SK-N-SH (cell line): ENCODE results near the gene TADA2B. TPM values are rescaled to one million over a fixed set of nuclear protein-coding genes. Genes with fewer than 3 reads are reported as not detected.

ENCODE experiments used
- CTCF ChIA-PET: fragments of 300-600, 350-600 bp; formaldehyde crosslinking; extraction: SDS; loops from one replicate; lab custom pipeline; 2021; lab: Yijun Ruan, JAX
- POLR2A ChIA-PET: fragments of 350-600 bp; sonication (Branson Sonifier 250); formaldehyde crosslinking; extraction: SDS; loops from one replicate; lab custom pipeline; 2020; ENCODE audit warnings: antibody characterized with exemption, inconsistent platforms; lab: Yijun Ruan, JAX
- DNase-seq: peaks from one replicate; pipeline ENCODE4 v3.0.0; 2012
- H2AFZ ChIP-seq: fragments of 200-600 bp; sonication (generic); 2 replicates; pipeline ENCODE4 v1.8.1; 2016; ENCODE audit warnings: antibody characterized with exemption, mild to moderate bottlenecking, low read depth
- H3F3A ChIP-seq: fragments of 200-600 bp; sonication (generic); replicated peaks from 2 replicates; pipeline ENCODE3; 2016; ENCODE audit warnings: antibody characterized with exemption, mild to moderate bottlenecking; ENCODE audit not compliant: insufficient read depth
- H3K27ac ChIP-seq, 2 experiments: fragments of 200-500 bp in 1 of 2; fragments of 200-600 bp in 1 of 2; sonication (Bioruptor generic) in 1 of 2; sonication (generic), shearing (Covaris generic) in 1 of 2; 2 replicates each; pipeline versions ENCODE4 v1.5.1 to v1.6.1; 2014 to 2016; ENCODE audit warnings: low read depth in 2 of 2, inconsistent platforms in 1 of 2, low read length in 1 of 2, mild to moderate bottlenecking in 1 of 2, mixed read lengths in 1 of 2
- H3K27me3 ChIP-seq: fragments of 200-600 bp; sonication (generic), shearing (Covaris generic); 2 replicates; pipeline ENCODE4 v1.6.1; 2016; ENCODE audit warnings: mixed run types; ENCODE audit not compliant: insufficient read depth
- H3K36me3 ChIP-seq, 2 experiments: fragments of 200-500 bp in 1 of 2; fragments of 200-600 bp in 1 of 2; sonication (Bioruptor generic) in 1 of 2; sonication (generic) in 1 of 2; replicated peaks in 1 of 2; 2 replicates each; pipeline versions ENCODE3 to v1.5.1; 2014 to 2016; ENCODE audit warnings: low read length in 1 of 2, mild to moderate bottlenecking in 1 of 2; ENCODE audit not compliant: insufficient read depth in 2 of 2, control insufficient read depth in 1 of 2
- H3K4me1 ChIP-seq, 2 experiments: fragments of 200-500 bp in 1 of 2; fragments of 200-600 bp in 1 of 2; sonication (Bioruptor generic) in 1 of 2; sonication (generic), shearing (Covaris generic) in 1 of 2; 2 replicates each; pipeline versions ENCODE4 v1.5.1 to v1.6.1; 2014 to 2016; ENCODE audit warnings: low read depth in 1 of 2, low read length in 1 of 2, mixed run types in 1 of 2; ENCODE audit not compliant: insufficient read depth in 2 of 2, control insufficient read depth in 1 of 2
- H3K4me2 ChIP-seq: fragments of 200-600 bp; sonication (generic), shearing (Covaris generic); 2 replicates; pipeline ENCODE4 v1.6.1; 2017; ENCODE audit warnings: mixed run types
- H3K4me3 ChIP-seq, 2 experiments: fragments of 200-500 bp in 1 of 2; fragments of 200-600 bp in 1 of 2; sonication (Bioruptor generic) in 1 of 2; sonication (generic), shearing (Covaris generic) in 1 of 2; 2 replicates each; pipeline versions ENCODE4 v1.5.1 to v1.8.1; 2014 to 2016; ENCODE audit warnings: low read depth in 2 of 2, inconsistent platforms in 1 of 2, low read length in 1 of 2, mild to moderate bottlenecking in 1 of 2, mixed read lengths in 1 of 2, moderate library complexity in 1 of 2
- H3K79me2 ChIP-seq: fragments of 200-600 bp; sonication (generic); 2 replicates; pipeline ENCODE4 v1.8.1; 2017; ENCODE audit warnings: mild to moderate bottlenecking; ENCODE audit not compliant: insufficient read depth
- H3K9ac ChIP-seq: fragments of 200-600 bp; sonication (generic); 2 replicates; pipeline ENCODE4 v1.6.1; 2017; ENCODE audit warnings: mixed run types
- H3K9me2 ChIP-seq: fragments of 200-600 bp; sonication (generic); 2 replicates; pipeline ENCODE4 v1.6.1; 2017; ENCODE audit warnings: mixed run types
- H3K9me3 ChIP-seq: fragments of 200-600 bp; sonication (generic); 2 replicates; pipeline ENCODE4 v1.6.1; 2017; ENCODE audit warnings: mixed run types, mild to moderate bottlenecking, moderate library complexity
- H4K20me1 ChIP-seq: fragments of 200-600 bp; sonication (generic); 2 replicates; pipeline ENCODE4 v1.6.1; 2017; ENCODE audit warnings: mild to moderate bottlenecking, mixed run types; ENCODE audit not compliant: insufficient read depth
- CHD2 ChIP-seq: fragments of 150-350 bp; IDR thresholded peaks from 2 replicates; pipeline ENCODE4 v1.6.1; 2018; ENCODE audit warnings: low read length; ENCODE audit not compliant: partially characterized antibody
- EP300 ChIP-seq, 2 experiments: IDR thresholded peaks; 2 replicates each; pipeline versions ENCODE4 v1.4.0 to v1.6.1; 2012; ENCODE audit warnings: borderline replicate concordance in 1 of 2, low read depth in 1 of 2, low read length in 1 of 2
- FOXJ3 ChIP-seq: sonication (generic); formaldehyde crosslinking; IDR thresholded peaks from 2 replicates; pipeline ENCODE4 v1.5.1; 2020; ENCODE audit warnings: mild to moderate bottlenecking, missing genetic modification reagents
- FOXM1 ChIP-seq: IDR thresholded peaks from 2 replicates; pipeline ENCODE4 v1.4.0; 2012; ENCODE audit warnings: low read depth, mild to moderate bottlenecking
- IRF3 ChIP-seq: fragments of 150-350 bp; IDR thresholded peaks from 2 replicates; pipeline ENCODE4 v1.6.1; 2016; ENCODE audit warnings: mild to moderate bottlenecking, low read depth, low read length
- PBX3 ChIP-seq: IDR thresholded peaks from 2 replicates; pipeline ENCODE4; 2012
- RAD21 ChIP-seq: IDR thresholded peaks from 2 replicates; pipeline ENCODE4 v1.6.1; 2012; ENCODE audit warnings: mild to moderate bottlenecking, low read length
- REST ChIP-seq: IDR thresholded peaks from 2 replicates; pipeline ENCODE4 v1.6.1; 2012; ENCODE audit warnings: mild to moderate bottlenecking, low read depth, low read length, moderate library complexity
- RXRA ChIP-seq: IDR thresholded peaks from 2 replicates; pipeline ENCODE4 v1.4.0; 2012; ENCODE audit warnings: low read depth, mild to moderate bottlenecking, borderline replicate concordance
- SMC3 ChIP-seq: IDR thresholded peaks from 2 replicates; pipeline ENCODE4 v1.6.1; 2012; ENCODE audit warnings: low read depth, low read length, improper control_type of control experiment
- ZBTB33 ChIP-seq: IDR thresholded peaks from 2 replicates; pipeline ENCODE4 v1.4.0; 2012; ENCODE audit warnings: low read depth, borderline replicate concordance
- WGBS: methylation state at CpG from one replicate; pipeline ENCODE4 v1.1.6; 2017; ENCODE audit warnings: low lambda C conversion rate; 5-methylcytosine and 5-hydroxymethylcytosine counted together
- polyA plus RNA-seq, 3 experiments: library from polyadenylated mRNA; depleted of rRNA; stranded (reverse); fragments of >200 nt; gene quantifications; 2 replicates each; pipeline ENCODE4 v1.2.3, GENCODE V29; 2012

TADA2B gene
- polyA plus RNA-seq, 1 of the 3 experiments (the other 2 are of a cell fraction) = 8.0 TPM

- Histone ChIP-seq H3K27me3 (no peaks in the 10 kb centered on the region), H3K9ac (no peak overlapping the region), H3K4me3 (no peak overlapping the region), H3K27ac (no peak overlapping the region), H3K4me1 (no peaks in the 10 kb centered on the region), H3K9me3 (no peaks in the 10 kb centered on the region), H3K36me3 (peaks cover 9 to 65% of the 10 kb centered on the region in 2 experiments), H3F3A (no peaks in the 10 kb centered on the region), H3K79me2 (peaks cover 6% of the 10 kb centered on the region; the same call in 1 of the 2 replicates), H4K20me1 (no peaks in the 10 kb centered on the region), H3K4me2 (no peak overlapping the region), H2AFZ (no peak overlapping the region), H3K9me2 (no peaks in the 10 kb centered on the region)
- CTCF ChIA-PET = interaction anchor here (1.5 to 2.1 kb wide), 2 partner anchors 9 to 25 kb away, joined by 3 to 5 read pairs; no protein-coding TSS in a partner anchor
- TF ChIP-seq REST (no peak), FOXM1 (no peak), EP300 (IDR thresholded peaks at IDR 0.05; ENCODE audit: borderline replicate concordance in 1 of 2, low read depth in 1 of 2, low read length in 1 of 2) (no peak), RXRA (no peak), IRF3 (no peak), ZBTB33 (no peak), FOXJ3 (no peak), RAD21 (no peak), CHD2 (no peak), SMC3 (no peak), PBX3 (no peak)
- 96% methylated on average over 11 of the region's 14 CpGs for WGBS
- POLR2A ChIA-PET = no interaction called here
- DNase-seq = no peak
These were observed 43.7 kb upstream of the TADA2B start for GRCh38 chr4:6999172-7000086.
